Keratinocyte (primary cell): ENCODE data around the gene NKX1-2. TPM values are rescaled to one million over a fixed set of nuclear protein-coding genes. Genes with fewer than 3 reads are reported as not detected.

ENCODE experiments used
- DNase-seq: peaks from one replicate; pipeline ENCODE4 v3.0.0-alpha.2; 2011; ENCODE audit warnings: low read depth, missing footprints, low spot score
- FAIRE-seq: peaks from 2 replicates; lab custom pipeline; 2011; peaks lifted over from hg19 to GRCh38; lab: Jason Lieb, UNC
- H2AFZ ChIP-seq: 2 replicates; pipeline ENCODE4 v1.6.0; 2012; ENCODE audit warnings: low read length, control low read depth, inconsistent platforms; ENCODE audit not compliant: control insufficient read depth
- H3K27ac ChIP-seq: 2 replicates; pipeline ENCODE4 v1.5.1; 2011; ENCODE audit warnings: low read length; ENCODE audit not compliant: control insufficient read depth, insufficient read depth
- H3K27me3 ChIP-seq: 3 replicates; pipeline ENCODE4 v1.6.0; 2011; ENCODE audit warnings: low read length; ENCODE audit not compliant: control insufficient read depth, insufficient read depth; ENCODE audit errors: extremely low read depth
- H3K36me3 ChIP-seq, 2 experiments: 2 replicates in 1 of 2; 3 replicates in 1 of 2; pipeline ENCODE4 v1.5.1; 2011; ENCODE audit warnings: low read length in 2 of 2, mild to moderate bottlenecking in 1 of 2; ENCODE audit not compliant: control insufficient read depth in 2 of 2, insufficient read depth in 2 of 2; ENCODE audit errors: extremely low read depth in 1 of 2
- H3K4me1 ChIP-seq: 3 replicates; pipeline ENCODE4 v1.5.1; 2011; ENCODE audit warnings: low read length; ENCODE audit not compliant: control insufficient read depth, insufficient read depth; ENCODE audit errors: extremely low read depth
- H3K4me2 ChIP-seq: 3 replicates; pipeline ENCODE4 v1.6.0; 2011; ENCODE audit warnings: low read depth, low read length; ENCODE audit not compliant: control insufficient read depth, insufficient read depth; ENCODE audit errors: extremely low read depth
- H3K4me3 ChIP-seq, 3 experiments: fragments of 200-600 bp in 1 of 3; sonication (generic) in 1 of 3; 2 replicates in 2 of 3; 3 replicates in 1 of 3; pipeline ENCODE4 v1.5.1; 2011 to 2016; ENCODE audit warnings: low read length in 3 of 3, mild to moderate bottlenecking in 3 of 3, control low read depth in 2 of 3, inconsistent platforms in 1 of 3, low read depth in 1 of 3, mixed read lengths in 1 of 3, mixed run types in 1 of 3, moderate library complexity in 1 of 3; ENCODE audit not compliant: control insufficient read depth in 2 of 3, insufficient read depth in 2 of 3; ENCODE audit errors: extremely low read depth in 1 of 3
- H3K79me2 ChIP-seq: 2 replicates; pipeline ENCODE4 v1.6.0; 2012; ENCODE audit warnings: low read length; ENCODE audit not compliant: control insufficient read depth, insufficient read depth
- H3K9ac ChIP-seq: 3 replicates; pipeline ENCODE4 v1.6.0; 2011; ENCODE audit warnings: low read length; ENCODE audit not compliant: control insufficient read depth, insufficient read depth; ENCODE audit errors: extremely low read depth
- H3K9me1 ChIP-seq: 3 replicates; pipeline ENCODE4 v1.6.0; 2011; ENCODE audit warnings: low read length; ENCODE audit not compliant: control insufficient read depth, insufficient read depth; ENCODE audit errors: extremely low read depth
- H3K9me3 ChIP-seq: 2 replicates; pipeline ENCODE4 v1.5.1; 2012; ENCODE audit warnings: low read depth, low read length; ENCODE audit not compliant: control insufficient read depth
- H4K20me1 ChIP-seq: 3 replicates; pipeline ENCODE4 v1.6.0; 2011; ENCODE audit warnings: low read length; ENCODE audit not compliant: control insufficient read depth, insufficient read depth; ENCODE audit errors: extremely low read depth
- EZH2 ChIP-seq: IDR thresholded peaks from one replicate; pipeline ENCODE4 v1.6.1; 2012; ENCODE audit warnings: inconsistent platforms, mild to moderate bottlenecking, low read length, moderate library complexity
- dilution Hi-C: fragments of 300-500 bp; cut with MboI; formaldehyde crosslinking; loops from one replicate; pipeline ENCODE4 v1.7.0; 2020; ENCODE audit warnings: low sequenced_read_pairs; ENCODE audit not compliant: extremely low pct_ligation_motif_present
- polyA plus RNA-seq, 5 experiments: library from polyadenylated mRNA; depleted of rRNA in 3 of 5; stranded (reverse) in 3 of 5; stranded (forward) in 1 of 5; unstranded in 1 of 5; fragments of >200 nt; gene quantifications; 1 replicate in 1 of 5; 2 replicates in 3 of 5; 3 replicates in 1 of 5; pipeline versions ENCODE4 v1.2.1 to v1.2.3, GENCODE V29; 2011 to 2012; ENCODE audit warnings: missing spikeins in 2 of 5, low read depth in 1 of 5, low replicate concordance in 1 of 5
- TF ChIP-seq, protein P1 (sequence below), 3 experiments: IDR thresholded peaks in 1 of 3; conservative IDR thresholded peaks in 1 of 3; optimal IDR thresholded peaks in 1 of 3; 2 replicates in 2 of 3; 3 replicates in 1 of 3; pipeline versions ENCODE3 to v1.5.1; 2011; ENCODE audit warnings: low read length in 3 of 3, mild to moderate bottlenecking in 3 of 3, moderate library complexity in 2 of 3, control low read depth in 1 of 3, inconsistent platforms in 1 of 3; ENCODE audit not compliant: insufficient read depth in 2 of 3; ENCODE audit errors: extremely low read depth in 1 of 3

The NKX1-2 gene
- polyA plus RNA-seq, 1 donor (not counting 4 experiments of a cell fraction or from before 2014, with no cell fraction given): 1.9 TPM

DNA sequence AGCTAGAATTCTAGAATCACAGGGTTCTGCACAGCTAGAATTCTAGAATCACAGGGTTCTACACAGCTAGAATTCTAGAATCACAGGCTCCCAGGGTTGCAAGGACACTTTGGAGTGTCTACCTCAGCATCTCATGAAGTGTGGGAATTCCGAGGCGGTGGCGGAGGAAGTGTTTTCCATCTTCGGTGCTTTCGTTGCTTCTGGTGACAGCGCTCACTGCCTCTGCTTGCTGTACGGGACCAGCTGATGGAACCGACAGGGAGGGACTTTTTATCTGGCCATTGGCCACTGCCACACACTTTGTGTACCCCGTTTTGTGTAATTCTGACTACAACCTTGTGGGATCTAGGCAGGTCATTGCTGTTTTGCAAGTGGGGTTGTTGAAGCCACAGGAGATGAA, 41.3 kb upstream of the NKX1-2 start:
- H3K4me1 ChIP-seq: no peaks in the 10 kb centered on the region
- no peak overlapping the region for H2AFZ ChIP-seq
- H3K9ac ChIP-seq: no peak overlapping the region
- no peak overlapping the region for H3K4me2 ChIP-seq
- no peak for DNase-seq
- H4K20me1 ChIP-seq: no peaks in the 10 kb centered on the region
- no peaks in the 10 kb centered on the region for H3K79me2 ChIP-seq
- H3K9me1 ChIP-seq: no peaks in the 10 kb centered on the region
- H3K36me3 ChIP-seq: peaks cover 0 to 12% of the 10 kb centered on the region in 2 experiments
- no peak for FAIRE-seq
- H3K9me3 ChIP-seq: no peaks in the 10 kb centered on the region
- dilution Hi-C loops: no loop called here
- no peak overlapping the region for H3K4me3 ChIP-seq
- H3K27me3 ChIP-seq: no peaks in the 10 kb centered on the region
- TF ChIP-seq, protein P1, sequence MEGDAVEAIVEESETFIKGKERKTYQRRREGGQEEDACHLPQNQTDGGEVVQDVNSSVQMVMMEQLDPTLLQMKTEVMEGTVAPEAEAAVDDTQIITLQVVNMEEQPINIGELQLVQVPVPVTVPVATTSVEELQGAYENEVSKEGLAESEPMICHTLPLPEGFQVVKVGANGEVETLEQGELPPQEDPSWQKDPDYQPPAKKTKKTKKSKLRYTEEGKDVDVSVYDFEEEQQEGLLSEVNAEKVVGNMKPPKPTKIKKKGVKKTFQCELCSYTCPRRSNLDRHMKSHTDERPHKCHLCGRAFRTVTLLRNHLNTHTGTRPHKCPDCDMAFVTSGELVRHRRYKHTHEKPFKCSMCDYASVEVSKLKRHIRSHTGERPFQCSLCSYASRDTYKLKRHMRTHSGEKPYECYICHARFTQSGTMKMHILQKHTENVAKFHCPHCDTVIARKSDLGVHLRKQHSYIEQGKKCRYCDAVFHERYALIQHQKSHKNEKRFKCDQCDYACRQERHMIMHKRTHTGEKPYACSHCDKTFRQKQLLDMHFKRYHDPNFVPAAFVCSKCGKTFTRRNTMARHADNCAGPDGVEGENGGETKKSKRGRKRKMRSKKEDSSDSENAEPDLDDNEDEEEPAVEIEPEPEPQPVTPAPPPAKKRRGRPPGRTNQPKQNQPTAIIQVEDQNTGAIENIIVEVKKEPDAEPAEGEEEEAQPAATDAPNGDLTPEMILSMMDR (optimal IDR thresholded peaks at IDR 0.05 in 1 of 3, IDR thresholded peaks at IDR 0.05 in 1 of 3, conservative IDR thresholded peaks at IDR 0.05 in 1 of 3; ENCODE audit: extremely low read depth in 1 of 3, insufficient read depth in 2 of 3, low read length in 3 of 3): no peak
- no peak for TF ChIP-seq EZH2
- no peak overlapping the region for H3K27ac ChIP-seq

DNA sequence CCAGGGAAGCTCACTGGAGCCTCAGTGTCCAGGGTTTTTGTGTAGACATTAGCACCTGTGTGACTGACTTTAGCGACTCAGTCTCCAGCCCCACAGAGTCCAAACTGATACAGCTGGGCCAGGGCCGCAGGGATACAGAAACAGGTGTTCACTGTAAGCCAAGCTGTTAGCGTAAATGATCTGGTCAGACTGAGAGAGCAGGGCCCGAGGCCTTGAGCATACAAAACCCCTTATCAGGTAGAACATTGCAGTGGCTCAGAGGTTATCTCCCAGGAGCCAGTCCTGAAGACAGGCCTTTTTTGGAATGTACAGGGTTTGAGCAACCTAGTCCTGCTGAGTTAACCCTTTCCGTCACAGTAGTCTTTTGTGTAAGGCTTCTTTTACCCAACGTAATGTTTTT, 36.8 kb upstream of the NKX1-2 start:
- no peaks in the 10 kb centered on the region for H3K4me1 ChIP-seq
- FAIRE-seq (no peak), DNase-seq (no peak)
- no peak for TF ChIP-seq EZH2
- TF ChIP-seq, protein P1 (optimal IDR thresholded peaks at IDR 0.05 in 1 of 3, IDR thresholded peaks at IDR 0.05 in 1 of 3, conservative IDR thresholded peaks at IDR 0.05 in 1 of 3; ENCODE audit: extremely low read depth in 1 of 3, insufficient read depth in 2 of 3, low read length in 3 of 3): no peak
- H3K9me1 ChIP-seq: no peaks in the 10 kb centered on the region
- H3K4me2 ChIP-seq: no peak overlapping the region
- no peak overlapping the region for H3K27ac ChIP-seq
- H3K79me2 ChIP-seq: no peaks in the 10 kb centered on the region
- H3K36me3 ChIP-seq: peaks cover 0 to 7% of the 10 kb centered on the region in 2 experiments
- H3K9ac ChIP-seq: no peak overlapping the region
- dilution Hi-C loops: no loop called here
- no peaks in the 10 kb centered on the region for H3K27me3 ChIP-seq
- H3K4me3 ChIP-seq: no peak overlapping the region
- no peak overlapping the region for H2AFZ ChIP-seq
- H3K9me3 ChIP-seq: no peaks in the 10 kb centered on the region
- H4K20me1 ChIP-seq: no peaks in the 10 kb centered on the region
